Choroid plexus epithelial cell (primary cell): ENCODE measurements around the gene NEDD4L.
"Not testable (repeated sequence)": the region's sequence is repeated elsewhere in the genome, so short reads cannot be mapped to it uniquely, and the experiment has no call there.

Source experiments
- DNase-seq: peaks from one replicate; pipeline ENCODE4 v3.0.0-alpha.2; 2010; ENCODE audit warnings: low read depth
- H3K4me3 ChIP-seq: 2 replicates; pipeline ENCODE4 v1.5.1; 2011; ENCODE audit warnings: low read depth, mild to moderate bottlenecking, control low read depth, low read length, moderate library complexity
- TF ChIP-seq, protein P1 (sequence below): conservative IDR thresholded peaks from 2 replicates; pipeline ENCODE4 v1.5.1; 2011; ENCODE audit warnings: low read depth, mild to moderate bottlenecking, control low read depth, inconsistent platforms, low read length, moderate library complexity

The NEDD4L gene

DNA sequence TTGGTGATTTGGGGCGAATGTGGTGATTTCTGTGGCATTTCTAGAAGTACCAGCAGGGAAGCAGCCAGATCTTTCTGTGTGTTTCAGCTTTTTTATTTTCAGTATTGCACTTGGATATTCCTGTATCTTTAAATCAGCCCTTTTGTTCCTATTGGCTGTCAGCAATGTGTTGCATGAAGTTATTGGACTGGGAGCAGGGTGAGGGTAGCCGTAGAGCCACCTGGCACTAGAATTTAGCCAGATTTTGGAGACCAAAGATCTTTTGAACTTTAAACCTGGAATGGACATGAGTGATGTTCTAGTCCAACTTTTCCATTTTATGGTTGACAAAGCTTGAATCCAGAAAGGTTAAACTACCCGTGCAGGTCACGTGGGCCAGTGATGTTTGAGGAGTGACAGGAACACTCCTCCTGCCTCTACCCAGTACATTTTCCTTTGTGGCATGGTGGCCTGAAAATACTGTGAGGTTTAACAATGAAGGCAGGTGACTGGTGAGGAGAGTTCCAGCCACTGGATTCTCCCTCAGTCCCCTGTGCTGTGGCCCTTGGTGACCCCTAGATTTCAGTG is 122.3 kb downstream of the NEDD4L start:
- DNase-seq, result no peak

DNA sequence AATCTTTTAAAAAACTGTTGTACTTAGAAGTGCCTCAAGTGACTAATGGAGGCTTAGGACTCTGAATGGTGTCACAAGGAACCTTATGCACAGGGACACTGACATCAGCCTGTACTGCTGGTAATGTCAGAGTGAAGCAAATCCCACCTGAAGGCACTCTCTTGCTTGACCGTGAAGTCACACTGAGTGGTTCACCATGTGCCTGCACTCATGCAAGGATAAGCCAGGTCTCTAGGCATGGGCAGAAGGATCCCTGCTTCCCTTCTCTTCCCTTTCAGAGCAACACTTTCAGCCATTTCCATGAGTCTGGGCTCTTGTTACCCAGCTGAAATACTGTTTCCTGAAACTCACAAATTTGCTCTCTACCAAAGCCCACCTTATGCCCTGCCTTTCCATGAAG is 123.0 kb downstream of the NEDD4L start:
- no peak for DNase-seq
- no peak overlapping the region for H3K4me3 ChIP-seq
- TF ChIP-seq, protein P1, sequence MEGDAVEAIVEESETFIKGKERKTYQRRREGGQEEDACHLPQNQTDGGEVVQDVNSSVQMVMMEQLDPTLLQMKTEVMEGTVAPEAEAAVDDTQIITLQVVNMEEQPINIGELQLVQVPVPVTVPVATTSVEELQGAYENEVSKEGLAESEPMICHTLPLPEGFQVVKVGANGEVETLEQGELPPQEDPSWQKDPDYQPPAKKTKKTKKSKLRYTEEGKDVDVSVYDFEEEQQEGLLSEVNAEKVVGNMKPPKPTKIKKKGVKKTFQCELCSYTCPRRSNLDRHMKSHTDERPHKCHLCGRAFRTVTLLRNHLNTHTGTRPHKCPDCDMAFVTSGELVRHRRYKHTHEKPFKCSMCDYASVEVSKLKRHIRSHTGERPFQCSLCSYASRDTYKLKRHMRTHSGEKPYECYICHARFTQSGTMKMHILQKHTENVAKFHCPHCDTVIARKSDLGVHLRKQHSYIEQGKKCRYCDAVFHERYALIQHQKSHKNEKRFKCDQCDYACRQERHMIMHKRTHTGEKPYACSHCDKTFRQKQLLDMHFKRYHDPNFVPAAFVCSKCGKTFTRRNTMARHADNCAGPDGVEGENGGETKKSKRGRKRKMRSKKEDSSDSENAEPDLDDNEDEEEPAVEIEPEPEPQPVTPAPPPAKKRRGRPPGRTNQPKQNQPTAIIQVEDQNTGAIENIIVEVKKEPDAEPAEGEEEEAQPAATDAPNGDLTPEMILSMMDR, result no peak

More for the DNA sequence above, 122.3 kb downstream of the NEDD4L start:
- no peak overlapping the region for H3K4me3 ChIP-seq
- TF ChIP-seq, protein P1, result no peak

DNA sequence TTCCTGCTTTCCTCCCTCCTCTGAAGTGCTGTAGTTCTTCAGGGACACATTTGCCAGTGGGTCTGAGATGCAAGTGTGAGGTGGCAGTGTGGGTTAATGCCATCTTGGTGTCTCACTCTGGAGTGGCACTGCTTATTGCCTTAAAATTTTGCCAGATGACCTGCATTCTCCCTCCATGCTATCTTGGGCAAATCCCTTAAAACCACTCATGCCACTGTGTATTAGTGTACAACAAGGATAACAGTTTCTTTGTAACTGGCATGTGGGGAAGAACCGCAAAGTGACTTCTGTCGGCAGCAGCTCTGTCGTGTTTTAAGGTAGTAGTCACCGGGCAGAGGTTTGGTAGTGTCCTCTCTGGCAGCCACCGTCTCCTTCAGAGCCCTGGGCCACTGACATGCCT is 124.2 kb downstream of the NEDD4L start:
- H3K4me3 ChIP-seq, result no peak overlapping the region
- TF ChIP-seq, protein P1, result no peak
- DNase-seq, result no peak

DNA sequence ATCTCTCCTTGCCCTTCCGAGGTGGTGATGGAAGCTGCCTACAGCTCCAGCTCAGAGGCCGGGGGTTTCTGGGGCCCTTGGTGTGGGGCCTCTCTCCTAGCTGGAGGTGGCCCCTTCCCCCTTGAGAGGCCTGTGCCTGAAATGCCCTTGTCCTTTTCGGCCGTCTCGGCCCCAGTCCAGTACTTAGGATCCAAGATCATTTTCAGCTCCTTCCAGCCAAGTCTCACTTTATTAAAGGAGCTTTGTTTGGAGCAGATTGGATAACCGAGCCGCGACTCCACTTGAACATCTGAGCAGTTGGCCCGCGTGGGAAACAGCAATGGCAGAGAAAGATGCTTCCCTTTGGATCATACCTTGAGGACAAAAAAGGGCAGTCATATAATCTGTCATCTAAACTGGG is 125.0 kb downstream of the NEDD4L start:
- DNase-seq, result no peak
- no peak overlapping the region for H3K4me3 ChIP-seq
- TF ChIP-seq, protein P1, result no peak

DNA sequence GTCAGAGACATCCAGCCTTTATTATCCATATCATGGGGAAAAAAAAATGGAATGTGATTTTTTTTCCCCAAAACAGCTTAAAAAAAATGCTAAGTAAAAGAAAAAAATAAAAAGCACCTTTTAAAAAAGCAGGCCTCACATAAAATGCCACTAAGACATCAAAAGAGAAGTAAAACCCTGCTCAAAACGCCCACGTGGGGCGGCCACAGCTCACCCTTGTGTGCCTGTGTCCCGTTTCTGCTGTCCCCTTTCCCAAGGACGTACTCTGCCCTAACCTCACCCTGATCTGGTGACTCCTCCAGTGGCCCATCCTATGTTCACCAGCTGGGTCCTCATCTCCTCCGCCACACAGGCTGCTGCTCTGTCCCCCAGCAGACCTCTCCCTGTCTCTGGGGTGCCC is 125.4 kb downstream of the NEDD4L start:
- no peak overlapping the region for H3K4me3 ChIP-seq
- TF ChIP-seq, protein P1, result no peak
- no peak for DNase-seq

DNA sequence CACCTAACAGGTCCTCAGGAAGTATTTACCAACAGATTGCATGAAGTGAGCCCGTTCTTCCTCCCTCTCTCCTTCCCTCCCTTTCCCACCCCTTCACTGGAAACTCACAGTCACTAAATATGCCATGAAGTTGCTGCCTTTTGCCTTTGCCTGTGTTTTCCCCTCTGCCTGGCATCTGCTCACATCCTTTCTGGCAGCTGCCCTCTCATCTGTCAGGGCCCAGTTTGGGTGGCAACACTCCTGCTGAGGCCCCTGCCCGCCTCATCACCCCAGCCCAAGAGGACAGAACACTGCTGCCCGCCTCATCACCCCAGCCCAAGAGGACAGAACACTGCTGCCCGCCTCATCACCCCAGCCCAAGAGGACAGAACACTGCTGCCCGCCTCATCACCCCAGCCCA is 126.0 kb downstream of the NEDD4L start:
- H3K4me3 ChIP-seq, DNase-seq: not testable (repeated sequence)

DNA sequence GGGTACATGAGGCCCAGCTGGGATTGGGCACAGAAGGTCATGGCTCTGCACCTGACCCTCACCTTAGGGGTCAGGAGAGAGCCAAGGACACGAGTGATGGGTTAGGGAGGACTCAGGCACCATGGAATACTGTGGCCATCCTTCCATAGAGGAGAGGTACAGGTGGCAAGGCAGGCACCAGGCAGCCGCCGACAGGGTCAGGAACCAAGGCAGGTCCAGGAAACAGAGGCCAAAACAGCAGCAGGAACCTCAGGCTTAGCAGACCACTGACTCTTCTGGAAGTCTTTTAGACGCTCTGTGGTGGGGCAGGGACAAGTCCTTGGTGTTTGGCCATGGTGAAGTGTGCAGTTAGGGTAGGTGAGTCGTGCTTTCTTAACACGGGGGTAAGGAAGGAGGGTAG is 128.0 kb downstream of the NEDD4L start:
- no peak for DNase-seq
- TF ChIP-seq, protein P1, result no peak
- no peak overlapping the region for H3K4me3 ChIP-seq
